SK-N-SH (cell line): ENCODE measurements around the gene SAMD14. TPM values are rescaled to one million over a fixed set of nuclear protein-coding genes. Genes with fewer than 3 reads are reported as not detected.

Experiments
- CTCF ChIA-PET: fragments of 300-600, 350-600 bp; formaldehyde crosslinking; extraction: SDS; loops from one replicate; lab custom pipeline; 2021; lab: Yijun Ruan, JAX
- POLR2A ChIA-PET: fragments of 350-600 bp; sonication (Branson Sonifier 250); formaldehyde crosslinking; extraction: SDS; loops from one replicate; lab custom pipeline; 2020; ENCODE audit warnings: antibody characterized with exemption, inconsistent platforms; lab: Yijun Ruan, JAX
- DNase-seq: peaks from one replicate; pipeline ENCODE4 v3.0.0; 2012
- H2AFZ ChIP-seq: fragments of 200-600 bp; sonication (generic); 2 replicates; pipeline ENCODE4 v1.8.1; 2016; ENCODE audit warnings: antibody characterized with exemption, mild to moderate bottlenecking, low read depth
- H3F3A ChIP-seq: fragments of 200-600 bp; sonication (generic); replicated peaks from 2 replicates; pipeline ENCODE3; 2016; ENCODE audit warnings: antibody characterized with exemption, mild to moderate bottlenecking; ENCODE audit not compliant: insufficient read depth
- H3K27ac ChIP-seq, 2 experiments: fragments of 200-500 bp in 1 of 2; fragments of 200-600 bp in 1 of 2; sonication (Bioruptor generic) in 1 of 2; sonication (generic), shearing (Covaris generic) in 1 of 2; 2 replicates each; pipeline versions ENCODE4 v1.5.1 to v1.6.1; 2014 to 2016; ENCODE audit warnings: low read depth in 2 of 2, inconsistent platforms in 1 of 2, low read length in 1 of 2, mild to moderate bottlenecking in 1 of 2, mixed read lengths in 1 of 2
- H3K27me3 ChIP-seq: fragments of 200-600 bp; sonication (generic), shearing (Covaris generic); 2 replicates; pipeline ENCODE4 v1.6.1; 2016; ENCODE audit warnings: mixed run types; ENCODE audit not compliant: insufficient read depth
- H3K36me3 ChIP-seq, 2 experiments: fragments of 200-500 bp in 1 of 2; fragments of 200-600 bp in 1 of 2; sonication (Bioruptor generic) in 1 of 2; sonication (generic) in 1 of 2; replicated peaks in 1 of 2; 2 replicates each; pipeline versions ENCODE3 to v1.5.1; 2014 to 2016; ENCODE audit warnings: low read length in 1 of 2, mild to moderate bottlenecking in 1 of 2; ENCODE audit not compliant: insufficient read depth in 2 of 2, control insufficient read depth in 1 of 2
- H3K4me1 ChIP-seq, 2 experiments: fragments of 200-500 bp in 1 of 2; fragments of 200-600 bp in 1 of 2; sonication (Bioruptor generic) in 1 of 2; sonication (generic), shearing (Covaris generic) in 1 of 2; 2 replicates each; pipeline versions ENCODE4 v1.5.1 to v1.6.1; 2014 to 2016; ENCODE audit warnings: low read depth in 1 of 2, low read length in 1 of 2, mixed run types in 1 of 2; ENCODE audit not compliant: insufficient read depth in 2 of 2, control insufficient read depth in 1 of 2
- H3K4me2 ChIP-seq: fragments of 200-600 bp; sonication (generic), shearing (Covaris generic); 2 replicates; pipeline ENCODE4 v1.6.1; 2017; ENCODE audit warnings: mixed run types
- H3K4me3 ChIP-seq, 2 experiments: fragments of 200-500 bp in 1 of 2; fragments of 200-600 bp in 1 of 2; sonication (Bioruptor generic) in 1 of 2; sonication (generic), shearing (Covaris generic) in 1 of 2; 2 replicates each; pipeline versions ENCODE4 v1.5.1 to v1.8.1; 2014 to 2016; ENCODE audit warnings: low read depth in 2 of 2, inconsistent platforms in 1 of 2, low read length in 1 of 2, mild to moderate bottlenecking in 1 of 2, mixed read lengths in 1 of 2, moderate library complexity in 1 of 2
- H3K79me2 ChIP-seq: fragments of 200-600 bp; sonication (generic); 2 replicates; pipeline ENCODE4 v1.8.1; 2017; ENCODE audit warnings: mild to moderate bottlenecking; ENCODE audit not compliant: insufficient read depth
- H3K9ac ChIP-seq: fragments of 200-600 bp; sonication (generic); 2 replicates; pipeline ENCODE4 v1.6.1; 2017; ENCODE audit warnings: mixed run types
- H3K9me2 ChIP-seq: fragments of 200-600 bp; sonication (generic); 2 replicates; pipeline ENCODE4 v1.6.1; 2017; ENCODE audit warnings: mixed run types
- H3K9me3 ChIP-seq: fragments of 200-600 bp; sonication (generic); 2 replicates; pipeline ENCODE4 v1.6.1; 2017; ENCODE audit warnings: mixed run types, mild to moderate bottlenecking, moderate library complexity
- H4K20me1 ChIP-seq: fragments of 200-600 bp; sonication (generic); 2 replicates; pipeline ENCODE4 v1.6.1; 2017; ENCODE audit warnings: mild to moderate bottlenecking, mixed run types; ENCODE audit not compliant: insufficient read depth
- CTCF ChIP-seq: fragments of 200-600 bp; sonication (generic); IDR thresholded peaks from 2 replicates; pipeline ENCODE4 v1.6.1; 2017; ENCODE audit warnings: antibody characterized with exemption, mild to moderate bottlenecking, moderate library complexity
- ELF1 ChIP-seq: IDR thresholded peaks from 2 replicates; pipeline ENCODE4 v1.4.0; 2012
- FOXJ3 ChIP-seq: sonication (generic); formaldehyde crosslinking; IDR thresholded peaks from 2 replicates; pipeline ENCODE4 v1.5.1; 2020; ENCODE audit warnings: mild to moderate bottlenecking, missing genetic modification reagents
- IRF3 ChIP-seq: fragments of 150-350 bp; IDR thresholded peaks from 2 replicates; pipeline ENCODE4 v1.6.1; 2016; ENCODE audit warnings: mild to moderate bottlenecking, low read depth, low read length
- PBX3 ChIP-seq: IDR thresholded peaks from 2 replicates; pipeline ENCODE4; 2012
- POLR2AphosphoS5 ChIP-seq: IDR thresholded peaks from 2 replicates; pipeline ENCODE4 v1.6.1; 2012; ENCODE audit warnings: low read depth, low read length
- RCOR1 ChIP-seq: fragments of 150-350 bp; IDR thresholded peaks from 2 replicates; pipeline ENCODE4 v1.6.1; 2017; ENCODE audit warnings: antibody characterized with exemption, low read length
- REST ChIP-seq: IDR thresholded peaks from 2 replicates; pipeline ENCODE4 v1.6.1; 2012; ENCODE audit warnings: mild to moderate bottlenecking, low read depth, low read length, moderate library complexity
- SMC3 ChIP-seq: IDR thresholded peaks from 2 replicates; pipeline ENCODE4 v1.6.1; 2012; ENCODE audit warnings: low read depth, low read length, improper control_type of control experiment
- TAF1 ChIP-seq: IDR thresholded peaks from 2 replicates; pipeline ENCODE4 v1.6.1; 2012; ENCODE audit warnings: low read depth, mild to moderate bottlenecking, low read length, moderate library complexity, borderline replicate concordance
- TCF12 ChIP-seq: IDR thresholded peaks from 2 replicates; pipeline ENCODE4 v1.4.0; 2012
- USF2 ChIP-seq: fragments of 150-350 bp; IDR thresholded peaks from 2 replicates; pipeline ENCODE4 v1.6.1; 2017; ENCODE audit warnings: antibody characterized with exemption, low read length, low read depth, borderline replicate concordance
- WGBS: methylation state at CpG from one replicate; pipeline ENCODE4 v1.1.6; 2017; ENCODE audit warnings: low lambda C conversion rate; 5-methylcytosine and 5-hydroxymethylcytosine counted together
- polyA plus RNA-seq, 3 experiments: library from polyadenylated mRNA; depleted of rRNA; stranded (reverse); fragments of >200 nt; gene quantifications; 2 replicates each; pipeline ENCODE4 v1.2.3, GENCODE V29; 2012

SAMD14 gene
- polyA plus RNA-seq, 1 of the 3 experiments (the other 2 are of a cell fraction): 3.4 TPM

GRCh38 chr17:50098583-50098982 is 31.4 kb downstream of the SAMD14 start:
- peaks cover 0 to 17% of the 10 kb centered on the region in 2 experiments for H3K36me3 ChIP-seq
- H3K27me3 ChIP-seq: no peaks in the 10 kb centered on the region

More at GRCh38 chr17:50098583-50098982, 31.4 kb downstream of the SAMD14 start:
- Histone ChIP-seq H3K9ac (no peak overlapping the region), H3K4me1 (peaks cover 3 to 42% of the 10 kb centered on the region in 2 experiments; a peak in 1 of 4 replicates), H4K20me1 (peaks cover 9% of the 10 kb centered on the region), H3K9me3 (no peaks in the 10 kb centered on the region), H3K9me2 (no peaks in the 10 kb centered on the region), H3F3A (peaks cover 23% of the 10 kb centered on the region), H3K27ac (no peak overlapping the region), H3K4me2 (no peak overlapping the region), H3K4me3 (no peak overlapping the region), H2AFZ (no peak overlapping the region), H3K79me2 (no peaks in the 10 kb centered on the region)
- TF ChIP-seq FOXJ3: no peak
- no peak for TF ChIP-seq IRF3
- no peak for TF ChIP-seq PBX3
- no peak for TF ChIP-seq ELF1
- TF ChIP-seq REST: no peak
- TF ChIP-seq POLR2AphosphoS5: no peak
- TF ChIP-seq SMC3: no peak
- TF ChIP-seq RCOR1: no peak
- TF ChIP-seq TAF1: no peak
- TF ChIP-seq CTCF: no peak
- TF ChIP-seq USF2: no peak
- TF ChIP-seq TCF12: no peak
- ChIA-PET CTCF (interaction anchor here (1.4 to 15.0 kb wide), 8 partner anchors 11 to 198 kb away, joined by 3 to 297 read pairs (median 18); partner anchors contain the start of gene COL1A1), POLR2A (no interaction called here)
- no peak for DNase-seq
- WGBS: 76% methylated on average over 4 of the region's 4 CpGs
